ENCODE measurements around the gene ALCAM.
"Not testable (repeated sequence)": the region's sequence is repeated elsewhere in the genome, so short reads cannot be mapped to it uniquely, and the experiment has no call there.

The ALCAM gene

DNA sequence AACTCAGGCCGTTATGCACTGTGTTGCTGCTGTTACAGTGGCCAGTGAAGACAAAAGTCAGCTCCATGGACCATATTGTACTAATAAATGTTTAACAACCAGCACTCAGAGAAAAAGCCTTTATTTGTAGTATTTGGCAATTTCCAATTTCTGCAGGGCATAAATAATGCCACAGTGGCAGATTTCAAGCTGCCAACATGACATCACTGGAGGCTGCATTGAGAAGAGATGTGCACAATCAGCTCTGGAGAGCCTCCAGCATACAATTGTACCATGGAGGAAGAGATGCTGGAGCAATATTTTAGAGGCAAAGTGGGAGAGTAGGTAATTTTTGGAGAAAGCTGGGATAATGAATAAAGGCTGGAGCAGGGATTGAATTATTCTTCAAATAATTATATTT, 9.7 kb upstream of the ALCAM start:
- DNase-seq = no peak

DNA sequence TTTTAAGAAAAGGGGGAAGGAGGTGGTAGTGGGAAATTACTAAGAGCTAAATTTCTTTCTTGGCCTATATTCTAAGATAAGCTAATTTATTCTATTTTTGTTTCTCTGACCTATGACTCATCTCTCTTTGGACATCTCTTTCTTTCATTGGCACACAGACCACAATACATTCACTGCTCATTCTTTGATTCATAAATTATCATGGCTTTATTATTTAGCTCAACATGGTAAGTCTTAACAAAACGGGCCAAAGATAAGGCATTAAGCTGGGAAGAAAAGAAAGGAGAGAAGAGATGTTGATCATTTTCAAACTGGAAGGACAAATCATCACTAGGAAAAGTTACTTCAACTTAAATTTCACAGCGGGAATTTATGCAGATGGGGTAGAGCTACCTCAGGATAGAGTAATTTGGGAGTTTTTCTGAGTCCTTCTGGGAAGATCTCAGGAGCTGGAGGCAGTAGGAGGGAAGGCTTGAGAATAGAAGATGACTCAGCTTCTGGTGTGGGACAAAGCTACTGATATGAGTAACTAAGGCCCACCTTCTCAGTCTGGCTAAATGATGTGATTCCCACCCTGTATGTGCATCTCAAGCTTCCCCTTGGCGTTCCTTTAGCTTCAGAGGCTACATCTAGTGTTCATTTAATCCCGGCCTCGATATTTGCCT, 7.5 kb upstream of the ALCAM start:
- DNase-seq = no peak

DNA sequence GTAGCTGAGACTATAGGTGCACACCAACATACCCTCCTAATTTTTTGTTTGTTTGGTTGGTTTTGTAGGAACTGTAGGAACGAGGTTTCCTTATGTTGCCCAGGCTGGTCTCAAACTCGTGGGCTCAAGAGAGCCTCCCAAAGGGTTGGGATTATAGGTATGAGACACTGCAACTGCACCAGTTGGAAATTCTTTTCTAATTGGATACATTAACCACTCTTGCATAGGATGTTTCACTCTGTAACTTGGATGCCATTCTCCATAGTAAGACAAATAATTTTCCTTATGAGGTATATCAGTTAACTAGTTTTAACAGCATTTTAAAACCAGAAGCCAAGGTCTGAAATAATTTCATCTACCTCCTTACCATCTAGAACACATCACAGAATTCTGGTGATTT, 6.7 kb upstream of the ALCAM start:
- no peak for DNase-seq

DNA sequence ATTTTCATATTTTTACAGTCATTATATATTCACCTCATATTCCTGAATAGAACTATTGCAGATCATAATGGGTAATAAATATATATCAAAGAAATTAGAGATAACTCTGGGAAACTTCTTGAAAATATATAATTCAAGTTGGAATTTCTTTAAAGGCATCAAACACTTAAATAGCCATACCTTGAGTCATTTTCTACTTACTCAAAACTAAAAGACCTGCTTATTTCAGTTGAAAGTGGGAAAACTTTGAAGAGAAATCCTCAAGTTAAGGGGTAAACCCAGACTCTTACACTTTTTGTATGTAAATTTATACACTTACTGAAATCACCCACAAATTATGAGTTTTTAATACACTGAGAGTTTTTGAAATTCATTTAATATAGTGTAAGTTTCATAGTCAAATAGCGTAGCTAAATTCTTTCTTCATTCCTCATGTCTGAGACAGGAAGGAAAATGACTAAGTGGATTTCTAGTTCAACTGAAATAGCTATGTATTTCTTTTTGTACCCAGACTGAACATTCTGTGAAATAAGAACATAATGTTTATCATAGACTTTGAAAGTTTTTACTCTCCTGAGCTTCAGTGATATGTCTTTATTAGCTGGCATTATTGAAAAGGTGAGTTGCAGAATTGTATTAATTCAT, 4.6 kb upstream of the ALCAM start:
- no peak for DNase-seq

DNA sequence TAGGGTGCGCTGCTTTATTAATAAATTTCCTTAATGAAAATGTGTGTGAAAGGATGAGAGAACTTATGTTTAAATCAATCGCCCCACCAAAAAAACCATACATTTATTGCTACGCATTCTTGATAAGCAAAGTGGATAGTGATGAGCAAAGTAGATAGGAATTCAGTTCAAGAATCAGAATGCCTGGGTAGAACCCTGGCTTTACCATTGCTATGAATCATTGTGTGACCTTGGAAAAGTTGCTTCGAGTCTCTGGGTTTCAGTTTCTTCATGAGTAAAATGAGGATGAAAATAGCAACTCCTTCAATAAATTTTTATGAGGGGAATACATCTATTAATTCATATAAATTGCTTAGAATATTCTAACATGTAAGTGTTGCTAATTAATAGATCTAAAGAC, 2.6 kb upstream of the ALCAM start:
- no peak for DNase-seq

DNA sequence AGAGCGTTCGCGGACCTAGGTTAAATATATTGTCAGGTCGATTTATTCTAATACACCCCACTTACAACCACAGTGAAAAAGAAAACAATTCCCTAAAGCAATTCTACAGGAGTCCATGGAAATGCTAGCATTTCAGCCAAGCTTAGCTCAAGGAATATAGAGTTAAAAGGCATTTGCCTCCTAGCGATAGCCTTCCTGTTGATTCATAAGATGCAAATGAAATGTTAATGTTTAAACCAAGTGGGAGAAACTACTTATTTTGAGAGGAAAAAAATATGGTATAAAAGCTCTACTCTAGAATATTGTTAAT, 1.7 kb upstream of the ALCAM start:
- DNase-seq = no peak

DNA sequence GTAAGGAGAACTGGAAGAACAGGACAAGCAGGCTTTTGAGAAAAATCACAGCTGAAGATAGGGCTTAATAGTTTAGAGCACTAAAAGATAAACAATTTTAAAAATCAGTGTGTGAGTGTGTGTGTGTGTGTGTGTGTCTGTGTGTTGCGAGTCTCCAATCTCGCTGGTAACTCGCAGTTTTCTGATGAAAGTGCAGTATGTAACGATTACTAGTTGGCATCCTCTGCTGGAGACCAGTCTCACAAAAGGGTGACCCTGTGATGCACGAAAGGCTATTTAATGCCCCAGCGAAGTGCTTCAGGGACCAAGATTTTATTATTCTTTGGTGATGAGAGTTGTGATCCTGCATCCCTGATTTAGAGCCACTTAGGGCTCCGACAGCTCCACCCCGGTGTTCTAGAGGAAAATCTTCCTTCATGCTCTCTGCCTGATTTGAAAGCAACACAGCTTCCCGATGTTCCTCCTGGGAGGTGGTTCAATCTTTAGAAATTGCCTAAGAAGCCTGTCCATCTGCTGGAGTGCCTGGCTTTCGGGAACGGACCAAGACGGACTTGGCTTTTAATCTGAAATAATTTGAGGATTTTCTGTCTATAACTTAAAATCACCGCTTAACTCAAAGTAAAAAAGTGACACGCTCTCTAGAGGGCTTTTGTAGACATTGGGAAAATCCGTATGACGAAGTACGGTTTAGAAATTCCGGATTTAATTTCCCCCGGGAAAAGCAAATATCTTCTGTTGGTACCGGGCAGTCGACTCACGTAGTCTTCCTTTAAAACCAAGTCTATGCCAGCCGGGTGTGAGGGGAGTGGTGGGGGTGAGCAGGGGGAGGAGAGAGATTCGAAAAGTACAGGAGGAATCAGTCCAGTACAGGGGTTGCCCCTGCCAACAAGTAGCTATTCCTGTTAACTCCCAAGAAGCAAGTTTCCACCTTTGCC, 1.1 kb upstream of the ALCAM start:
- DNase-seq = no peak

DNA sequence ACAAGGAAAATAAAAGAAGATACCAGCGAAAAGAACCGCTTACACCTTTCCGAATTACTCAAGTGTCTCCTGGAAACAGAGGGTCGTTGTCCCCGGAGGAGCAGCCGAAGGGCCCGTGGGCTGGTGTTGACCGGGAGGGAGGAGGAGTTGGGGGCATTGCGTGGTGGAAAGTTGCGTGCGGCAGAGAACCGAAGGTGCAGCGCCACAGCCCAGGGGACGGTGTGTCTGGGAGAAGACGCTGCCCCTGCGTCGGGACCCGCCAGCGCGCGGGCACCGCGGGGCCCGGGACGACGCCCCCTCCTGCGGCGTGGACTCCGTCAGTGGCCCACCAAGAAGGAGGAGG, 325 bp downstream of the ALCAM start:
- peak in 1 of 2 donors; percentile 8 for DNase-seq

DNA sequence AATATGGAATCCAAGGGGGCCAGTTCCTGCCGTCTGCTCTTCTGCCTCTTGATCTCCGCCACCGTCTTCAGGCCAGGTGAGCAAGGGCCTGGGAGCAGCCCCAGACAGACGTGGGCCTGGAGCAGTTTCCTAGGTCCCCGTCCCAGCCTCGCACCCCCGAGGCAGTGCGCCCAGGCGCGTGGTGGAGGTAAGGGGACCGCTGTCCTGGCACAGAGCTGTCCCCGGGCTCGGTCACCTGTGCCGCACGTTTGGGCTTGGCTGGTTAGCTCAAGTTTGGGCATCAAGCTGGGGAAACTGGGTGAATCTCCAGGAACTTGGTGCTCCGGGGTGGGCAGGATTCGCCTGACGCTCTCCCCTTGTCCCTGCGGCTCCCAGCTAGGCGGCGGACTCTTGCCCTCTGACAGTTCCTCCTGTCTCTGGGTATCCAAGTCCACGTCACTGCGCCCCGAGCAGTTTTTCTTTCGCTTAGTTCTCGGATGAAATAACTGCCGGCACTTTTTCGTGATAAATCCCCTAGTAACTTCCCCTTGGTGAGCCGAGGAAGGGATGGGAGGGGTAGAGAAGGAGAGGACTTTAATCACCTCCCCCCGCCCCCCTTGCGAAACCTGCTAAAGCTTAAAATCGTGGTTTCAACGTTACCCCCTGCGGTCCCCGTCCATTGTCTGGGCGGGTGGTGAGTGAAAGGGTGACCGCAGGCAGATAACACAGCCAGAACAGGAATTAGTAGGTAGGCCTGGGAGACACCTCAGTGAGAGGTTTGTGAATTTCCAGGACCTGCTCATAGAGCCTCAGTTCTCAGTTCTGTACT, 901 bp downstream of the ALCAM start:
- peak; percentile 73 to 76 for DNase-seq

DNA sequence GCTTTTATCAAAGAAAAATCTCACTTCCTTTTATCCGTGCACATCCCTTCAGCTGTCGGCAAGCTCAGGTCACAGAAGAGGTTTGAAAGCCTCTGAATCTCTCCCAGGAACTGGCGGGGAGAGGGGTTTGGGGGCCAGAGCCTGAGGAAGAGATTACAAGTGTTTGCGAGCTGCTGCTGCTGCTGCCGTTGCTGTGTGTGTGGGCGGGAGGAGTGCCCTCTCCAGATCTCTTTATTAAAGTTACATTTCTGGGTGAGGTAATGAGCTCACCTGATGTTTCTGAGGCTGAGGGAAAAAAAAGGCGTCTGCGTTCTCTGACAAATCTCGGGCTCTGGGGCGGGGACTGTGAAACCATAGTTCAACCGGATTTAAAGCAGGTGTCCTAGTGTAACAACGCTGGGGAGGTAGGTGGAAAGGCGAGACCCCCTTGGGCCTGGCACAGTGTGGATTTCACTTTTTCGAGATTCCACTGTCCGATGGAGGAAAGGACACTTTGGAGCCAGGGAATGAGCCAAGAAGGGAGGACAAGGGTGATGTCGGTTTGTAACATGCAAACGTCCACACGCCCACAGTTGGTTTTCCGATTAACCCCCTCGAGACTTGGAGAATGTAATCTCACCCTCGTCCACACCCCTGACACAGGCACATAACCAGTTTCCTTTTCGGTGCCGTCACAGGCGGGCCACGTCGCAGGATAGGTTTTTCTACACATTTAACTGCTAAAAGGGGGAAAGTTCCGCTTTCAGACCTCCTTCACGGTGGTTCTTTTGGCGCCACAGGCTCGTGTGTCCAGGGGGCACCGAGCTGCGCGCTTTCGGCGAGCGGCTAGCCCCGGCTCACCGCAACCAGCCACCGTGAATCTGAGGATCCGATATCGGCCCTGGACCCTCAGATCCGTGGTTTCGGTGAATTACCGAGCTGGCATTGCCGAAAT, 2.1 kb downstream of the ALCAM start:
- peak; percentile 77 to 86 for DNase-seq

DNA sequence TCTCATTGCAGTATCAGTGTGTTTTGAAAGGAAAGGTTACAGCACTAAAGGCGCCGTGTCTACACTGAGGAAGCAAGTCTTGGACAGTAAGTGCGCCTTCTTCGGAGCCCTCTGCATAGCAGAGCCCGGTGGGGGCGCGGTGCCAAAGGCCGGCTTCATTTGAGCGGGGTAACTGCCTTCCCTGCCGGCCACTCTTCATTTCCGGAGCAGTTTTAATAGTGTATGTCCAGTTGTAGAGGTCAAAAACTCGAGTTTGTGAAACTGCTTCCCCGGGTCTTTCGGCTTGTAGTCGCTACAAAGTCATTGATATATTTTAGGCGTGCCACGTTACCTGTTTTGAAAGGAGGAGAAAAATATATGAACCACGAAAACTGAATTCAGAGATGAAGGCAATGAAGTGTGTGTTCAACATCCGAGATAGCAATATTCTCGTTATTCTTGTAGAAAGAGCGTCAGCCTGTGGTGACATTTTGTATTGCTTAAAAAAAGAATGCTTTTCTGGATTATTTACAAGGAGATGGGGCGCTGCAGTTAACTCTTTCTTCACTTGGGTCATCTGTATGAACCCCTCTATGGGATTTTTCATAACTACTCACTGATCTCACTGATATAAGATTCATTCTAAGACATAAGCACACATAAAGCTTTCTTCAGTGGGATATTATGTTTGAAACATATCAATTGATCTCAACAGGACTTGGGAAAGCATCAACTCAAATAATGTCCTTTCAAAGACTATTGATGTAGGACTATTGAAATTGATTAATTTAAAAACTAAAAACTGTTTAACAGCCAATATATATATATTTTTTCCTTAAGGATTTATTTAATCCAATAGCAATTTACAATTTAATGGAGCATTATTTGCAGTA, 3.0 kb downstream of the ALCAM start:
- peak; percentile 26 to 70 for DNase-seq

DNA sequence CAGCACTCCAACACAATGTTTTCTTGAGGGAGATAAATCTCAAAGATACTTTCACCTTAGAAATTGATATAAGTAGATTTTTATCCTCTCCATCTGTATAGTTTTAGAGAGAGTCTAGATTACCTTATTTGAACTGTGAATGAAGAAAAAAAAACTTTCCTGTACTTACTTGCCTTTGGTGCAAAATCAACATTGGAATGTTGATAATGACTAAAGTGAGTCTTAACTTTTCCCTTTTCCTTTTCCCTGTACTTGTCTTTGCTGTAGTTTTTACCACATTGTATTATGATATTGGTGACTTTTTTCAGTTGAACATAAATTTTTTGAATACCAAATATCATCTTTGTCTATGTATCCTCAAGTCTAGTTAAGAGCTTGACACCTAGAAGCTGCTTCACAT, 6.7 kb downstream of the ALCAM start:
- DNase-seq = no peak

DNA sequence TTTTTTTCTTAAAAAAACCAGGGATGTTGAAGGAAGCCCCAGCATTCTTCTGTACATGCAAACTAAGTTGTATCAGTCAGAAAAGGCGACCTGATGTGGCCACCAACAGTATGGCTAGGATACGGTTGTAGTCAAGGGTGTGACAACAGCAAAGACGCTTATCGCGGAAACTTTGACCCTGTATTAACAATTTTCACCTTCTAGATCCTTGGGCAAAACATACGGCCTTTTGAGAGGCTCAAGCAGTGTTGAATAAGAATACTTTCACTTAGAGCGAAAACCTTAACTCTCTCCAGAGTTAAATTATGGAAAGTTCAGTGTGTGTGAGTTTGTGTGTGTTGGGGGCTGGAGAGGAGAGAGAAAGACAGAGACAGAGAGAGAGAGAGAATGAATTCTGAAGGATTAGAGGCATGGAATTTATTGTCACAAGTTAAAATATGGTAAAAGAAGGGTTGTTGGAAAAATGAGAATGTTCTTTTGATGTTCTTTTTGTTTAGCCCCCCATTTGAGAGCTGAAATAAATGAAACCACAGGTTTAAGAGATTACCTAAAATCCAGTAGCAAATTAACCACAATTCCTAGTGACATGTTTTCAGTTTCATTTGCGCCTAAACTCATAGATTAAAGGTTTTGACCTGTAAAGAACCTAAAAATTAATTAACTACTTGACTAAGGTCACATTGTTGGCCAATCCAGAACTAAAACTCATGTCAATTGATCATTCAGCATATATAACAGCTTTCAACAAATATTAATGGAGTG, 9.2 kb downstream of the ALCAM start:
- DNase-seq = no peak

DNA sequence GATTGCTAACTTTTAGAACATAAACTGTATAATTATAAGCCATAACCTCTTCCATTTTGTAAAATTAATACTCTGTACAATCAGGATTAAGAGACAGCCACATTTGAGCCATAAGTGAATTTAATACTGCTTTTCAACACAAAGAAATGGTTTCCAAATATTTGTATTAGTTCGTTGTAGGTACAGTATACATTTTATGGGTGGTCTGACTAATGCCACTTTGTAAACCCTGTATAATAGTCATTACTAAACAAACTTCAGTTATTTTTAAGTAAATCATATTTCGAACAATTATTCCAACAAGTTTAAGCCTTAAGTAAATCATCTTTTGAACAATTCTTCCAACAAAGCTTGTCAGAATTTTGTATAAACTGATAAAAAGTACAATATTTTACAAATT, 11.0 kb downstream of the ALCAM start:
- DNase-seq = no peak

DNA sequence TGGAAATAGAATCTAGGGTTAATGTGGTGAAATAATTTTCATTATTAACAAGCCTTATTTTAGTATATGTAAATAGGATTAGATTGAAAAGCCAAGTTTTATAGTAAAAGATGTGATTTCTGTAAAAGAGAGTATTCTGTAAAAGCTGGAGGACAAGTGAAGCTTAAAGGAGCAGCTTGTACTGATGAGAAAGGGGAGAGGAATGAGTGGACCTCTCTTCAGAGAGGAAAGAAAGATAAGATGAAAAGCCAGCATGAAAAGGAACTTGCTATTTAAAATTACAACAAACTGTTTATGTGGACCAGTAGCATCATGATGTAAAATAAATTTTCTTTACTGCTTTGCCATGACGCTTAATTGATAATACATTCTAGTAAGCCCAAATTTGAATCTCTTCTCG, 18.5 kb downstream of the ALCAM start:
- no peak for DNase-seq

DNA sequence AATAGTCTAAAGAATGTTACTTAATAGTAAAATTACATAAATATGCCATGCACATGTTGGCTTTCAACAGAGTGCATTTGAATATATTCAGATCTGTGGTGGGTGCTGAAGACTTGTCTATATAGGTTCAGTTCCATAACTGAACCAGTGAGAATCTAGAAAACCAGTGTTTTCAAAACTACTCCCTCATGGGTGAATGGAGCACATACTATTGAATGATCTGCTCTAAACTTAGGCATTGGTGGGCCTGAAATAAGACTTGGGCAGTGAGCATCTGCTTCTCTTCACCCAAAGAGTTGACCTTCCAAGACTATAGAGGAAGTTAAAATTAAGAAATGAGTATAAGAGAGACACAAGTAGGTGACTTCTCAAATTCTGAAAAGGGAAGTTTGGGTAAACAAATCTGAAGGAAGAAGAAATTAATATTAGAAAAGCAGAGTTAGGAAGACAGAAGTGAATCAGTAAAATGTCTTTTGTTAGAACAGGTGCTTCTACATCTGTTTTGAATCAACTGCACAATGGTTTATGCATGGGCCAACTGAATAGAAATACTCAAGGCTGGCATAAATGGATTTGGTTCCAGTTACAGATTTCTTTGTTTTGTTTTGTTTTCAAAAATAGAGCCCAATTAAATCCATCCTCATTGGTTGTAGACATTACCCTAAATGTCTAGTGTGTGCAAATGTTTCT, 19.3 kb downstream of the ALCAM start:
- no peak for DNase-seq

DNA sequence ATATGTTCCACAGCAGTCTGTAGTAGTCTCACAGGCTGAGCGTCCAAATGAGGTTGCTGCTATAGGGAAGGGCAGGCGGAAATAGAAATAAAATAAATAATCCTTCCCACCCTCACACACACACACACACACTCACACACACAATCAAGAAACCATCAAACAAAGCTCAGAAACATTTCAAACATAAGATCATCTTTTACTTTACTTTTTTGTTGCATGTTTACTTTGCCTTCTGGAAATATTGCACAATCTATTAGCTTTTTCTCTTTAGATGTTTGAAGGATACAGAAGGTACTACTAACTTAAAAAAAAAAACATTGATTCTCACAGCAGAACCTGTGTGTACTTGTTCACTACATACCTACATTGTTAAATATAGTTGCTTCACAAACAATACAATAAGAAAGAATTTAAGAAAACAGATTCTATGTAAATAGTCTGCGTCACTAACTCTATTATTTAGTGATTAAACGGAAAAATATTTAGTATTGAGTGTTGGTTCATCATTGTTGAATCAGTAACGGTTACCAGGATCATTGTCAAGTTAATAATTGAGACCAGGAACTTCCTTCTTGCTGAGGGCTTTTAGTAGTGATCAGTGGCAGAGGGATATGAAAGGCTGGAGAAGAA, 20.5 kb downstream of the ALCAM start:
- no peak for DNase-seq

DNA sequence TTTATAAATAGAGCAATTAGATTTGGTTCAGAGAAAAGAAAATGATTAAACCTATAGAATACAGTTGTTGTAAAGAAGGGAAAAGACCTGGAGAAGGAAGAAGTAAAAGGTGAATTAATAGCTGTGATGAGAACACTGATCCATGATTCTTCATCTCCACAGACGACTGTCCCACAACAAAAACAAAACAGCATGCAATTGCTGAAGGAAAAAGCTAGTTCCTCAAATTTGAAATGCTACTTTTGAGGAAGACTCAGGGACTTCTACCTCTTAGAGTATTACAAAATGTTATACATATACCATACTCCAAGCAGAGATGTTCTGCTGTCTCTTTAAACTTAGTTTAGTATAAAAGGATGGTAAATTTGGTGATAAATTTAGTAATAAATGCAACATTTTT, 21.5 kb downstream of the ALCAM start:
- no peak for DNase-seq

DNA sequence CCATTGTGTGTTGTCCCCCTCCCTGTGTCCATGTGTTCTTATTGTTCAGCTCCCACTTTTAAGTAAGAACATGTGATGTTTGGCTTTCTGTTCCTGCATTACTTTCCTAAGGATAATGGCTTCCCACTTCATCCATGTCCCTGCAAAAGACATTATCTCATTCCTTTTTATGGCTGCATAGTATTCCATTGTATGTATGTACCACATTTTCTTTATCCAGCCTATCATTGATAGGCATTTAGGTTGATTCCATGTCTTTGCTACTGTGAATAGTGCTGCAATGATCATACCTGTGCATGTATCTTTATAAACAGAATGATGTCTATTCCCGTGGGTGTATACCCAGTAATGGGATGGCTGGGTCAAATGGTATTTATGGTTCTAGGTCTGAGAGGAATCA, 23.1 kb downstream of the ALCAM start:
- DNase-seq = not testable (repeated sequence)

All from CD4-positive, alpha-beta T cell treated with Interferon alpha-2 for 1 hour (primary cell).